Spleen (tissue), 13 donors: ENCODE measurements around the gene TPST1. TPM values are rescaled to one million over a fixed set of nuclear protein-coding genes. Genes with fewer than 3 reads are reported as not detected.
A peak's percentile ranks its signal among the peaks of the same experiment; 100 is the strongest.
"Not testable (repeated sequence)": the region's sequence is repeated elsewhere in the genome, so short reads cannot be mapped to it uniquely, and the experiment has no call there.

Experiments used
- DNase-seq: peaks from one replicate; pipeline ENCODE4 v3.0.0-alpha.2; 2020
- H3K27ac ChIP-seq, 8 donors: fragments of 200-600 bp; sonication (generic) in 7 of 8; 1 replicate in 4 of 8; 2 replicates in 4 of 8; pipeline versions ENCODE4 v1.5.0 to v1.8.0; 2016 to 2021; ENCODE audit warnings: inconsistent platforms in 4 of 8, mild to moderate bottlenecking in 4 of 8, moderate library complexity in 1 of 8
- H3K27me3 ChIP-seq, 7 donors: fragments of 200-600 bp; sonication (generic) in 6 of 7; replicated peaks in 1 of 7; 1 replicate in 4 of 7; 2 replicates in 3 of 7; pipeline versions ENCODE4 v1.5.0 to v1.8.0; 2016 to 2021; ENCODE audit warnings: inconsistent platforms in 3 of 7, mild to moderate bottlenecking in 1 of 7
- H3K36me3 ChIP-seq, 6 donors: fragments of 200-600 bp; sonication (generic) in 5 of 6; 1 replicate in 4 of 6; 2 replicates in 2 of 6; pipeline versions ENCODE4 v1.5.0 to v1.8.0; 2016 to 2021; ENCODE audit warnings: inconsistent platforms in 2 of 6
- H3K4me1 ChIP-seq, 6 donors: fragments of 200-600 bp; sonication (generic) in 5 of 6; 1 replicate in 3 of 6; 2 replicates in 3 of 6; pipeline versions ENCODE4 v1.5.0 to v1.8.0; 2016 to 2021; ENCODE audit warnings: inconsistent platforms in 3 of 6
- H3K4me3 ChIP-seq, 8 donors: fragments of 200-600 bp; sonication (generic) in 7 of 8; 1 replicate in 4 of 8; 2 replicates in 4 of 8; pipeline versions ENCODE4 v1.5.0 to v1.8.0; 2016 to 2021; ENCODE audit warnings: inconsistent platforms in 4 of 8, mild to moderate bottlenecking in 4 of 8, moderate library complexity in 2 of 8
- H3K9me3 ChIP-seq, 8 donors: fragments of 200-600 bp; sonication (generic) in 7 of 8; 1 replicate in 4 of 8; 2 replicates in 4 of 8; pipeline versions ENCODE4 v1.5.0 to v1.8.0; 2016 to 2021; ENCODE audit warnings: inconsistent platforms in 4 of 8
- POLR2A ChIP-seq, 3 donors: fragments of 450-650 bp; IDR thresholded peaks; one replicate each; pipeline ENCODE4 v1.5.1; 2017; ENCODE audit warnings: antibody characterized with exemption in 3 of 3, mild to moderate bottlenecking in 1 of 3
- POLR2AphosphoS5 ChIP-seq, 3 donors: sonication (generic); formaldehyde crosslinking; IDR thresholded peaks; one replicate each; pipeline ENCODE4 v1.5.1; 2017; ENCODE audit warnings: antibody characterized with exemption in 3 of 3
- WGBS, 5 donors: extraction: QIAGEN DNeasy Blood & Tissue Kit in 3 of 5; methylation state at CpG; one replicate each; pipeline versions ENCODE4 v1.1.5 to v1.1.7; 2013 to 2018; 5-methylcytosine and 5-hydroxymethylcytosine counted together
- intact Hi-C: fragments of 100-400 bp; cut with DNase I; formaldehyde crosslinking; loops from one replicate; pipeline ENCODE4 v1.15.0; 2023; ENCODE audit warnings: low total_unique reads
- long read RNA-seq, 2 donors: transcript quantifications; one replicate each; lab custom pipeline, GENCODE V29; 2026
- polyA plus RNA-seq, 3 donors: library from polyadenylated mRNA; stranded (reverse); fragments of 200-250 nt; gene quantifications; one replicate each; pipeline ENCODE4 v1.2.1, GENCODE V29; 2013
- total RNA-seq, 7 donors: library from RNA; depleted of rRNA in 3 of 7; stranded (reverse); fragments of >200 nt in 3 of 7; fragmentation: NEBNext Ultra II Directional in 4 of 7; extraction: Animal tissue kit (Norgen Biotek cat#: 25700) in 4 of 7; gene quantifications; one replicate each; pipeline versions ENCODE4 v1.1.0 to v1.2.1, GENCODE V29; 2016 to 2021
- TF ChIP-seq, protein P1 (sequence below), 11 experiments: fragments of 200-600 bp in 7 of 11; fragments of 450-650 bp in 4 of 11; sonication (generic) in 4 of 11; IDR thresholded peaks in 8 of 11; conservative IDR thresholded peaks in 3 of 11; 1 replicate in 7 of 11; 2 replicates in 4 of 11; pipeline versions ENCODE4 v1.4.0 to v1.8.0; 2016 to 2021; ENCODE audit warnings: antibody characterized with exemption in 11 of 11, inconsistent platforms in 4 of 11, mild to moderate bottlenecking in 1 of 11
- donor health status: healthy with polysubstance abuse.
- donor health status: DM: no; HTN: no; CAD: no; lungs with moderate emphysema.
- donor health status: DM: no; HTN: no; CAD: no.
- donor health status: Bipolar disorder and iron deficiency.
- donor health status: healthy.
- donor health status: DM: no; HTN: no; CAD: no.
- donor health status: DM: yes; HTN: yes; CAD: no.

Gene TPST1
- 10 to 100 TPM; 18.2 to 58.5 (median 34.6) TPM for total RNA-seq
- polyA plus RNA-seq = 1 to 10 TPM; 4.8 to 9.5 (median 5.3) TPM
- long read RNA-seq, donor 1, transcript TPST1-201 (6 exons, 2,116 nt) = major isoform, 6 of 12 reads
- long read RNA-seq, donor 1, partial matches to known transcripts = 6 of 12 reads
- long read RNA-seq, donor 1, other reads (novel, unspliced or antisense) = 0 of 12 reads
- long read RNA-seq, donor 2, partial matches to known transcripts = 6 of 8 reads
- long read RNA-seq, donor 2, other reads (novel, unspliced or antisense) = 0 of 8 reads

DNA sequence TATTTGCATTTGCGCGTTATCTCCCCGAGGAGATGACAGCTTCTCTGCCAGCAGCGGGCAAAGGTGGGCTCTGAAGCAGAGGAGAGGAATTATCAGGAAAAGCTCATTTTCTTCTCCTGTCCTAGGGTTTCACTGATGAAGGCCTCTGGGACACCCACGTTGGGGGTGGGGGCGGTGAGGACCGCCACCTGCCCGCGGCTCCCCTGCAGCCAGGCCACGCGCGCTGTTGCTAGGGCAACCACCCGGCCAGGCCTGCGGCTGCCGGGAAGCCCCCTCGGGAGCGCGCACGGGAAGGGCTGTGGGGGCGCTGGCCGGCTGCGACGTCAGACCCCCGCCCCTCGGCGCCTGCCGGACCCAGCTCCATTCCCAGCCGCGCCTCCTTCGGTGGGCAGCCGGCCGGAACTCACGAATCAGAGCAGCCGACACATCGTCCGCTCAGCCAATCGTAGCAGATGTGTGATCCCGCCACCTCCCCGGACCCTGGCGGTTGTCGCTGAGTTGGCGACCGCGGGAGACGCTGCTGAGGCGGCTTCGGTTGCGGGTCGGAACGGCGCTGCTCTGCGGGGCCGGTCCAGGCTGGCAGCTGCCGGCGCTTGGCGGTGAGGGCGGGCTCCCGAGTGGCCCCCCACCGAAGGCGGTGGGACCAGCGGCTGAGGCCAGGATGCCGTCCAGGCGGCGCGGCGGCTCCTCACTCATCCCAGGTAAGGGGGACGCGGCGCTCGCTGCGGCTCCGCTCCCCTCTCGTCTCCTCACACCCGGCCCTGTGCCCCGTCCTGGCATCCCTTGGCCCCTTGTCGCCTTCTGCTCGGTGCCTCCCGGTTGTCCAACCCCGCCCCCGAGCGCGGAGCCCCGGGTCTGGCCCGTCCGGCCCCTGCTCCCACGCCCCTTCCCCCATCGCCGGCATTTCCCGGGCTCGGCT is at the start of gene TPST1:
TPST1 (plus strand) TSS at position 513 of the 919 bp plus-strand sequence. CDS start 35,092 bp downstream, outside the sequence.
- intact Hi-C loops = no loop called here
- H3K4me1 ChIP-seq = peaks cover 0 to 50% (median 40%) of the 10 kb centered on the region in 6 donors
- peak within 1 kb of the TSS; percentile 68 to 90 (median 82) for H3K4me3 ChIP-seq
- H3K36me3 ChIP-seq = peaks cover 0 to 9% (median 0%) of the 10 kb centered on the region in 6 donors
- H3K27ac ChIP-seq = peak within 1 kb of the TSS; percentile 68 to 96 (median 82)
- DNase-seq = peak; percentile 95
- H3K9me3 ChIP-seq = no peaks in the 10 kb centered on the region
- TF ChIP-seq, protein P1, sequence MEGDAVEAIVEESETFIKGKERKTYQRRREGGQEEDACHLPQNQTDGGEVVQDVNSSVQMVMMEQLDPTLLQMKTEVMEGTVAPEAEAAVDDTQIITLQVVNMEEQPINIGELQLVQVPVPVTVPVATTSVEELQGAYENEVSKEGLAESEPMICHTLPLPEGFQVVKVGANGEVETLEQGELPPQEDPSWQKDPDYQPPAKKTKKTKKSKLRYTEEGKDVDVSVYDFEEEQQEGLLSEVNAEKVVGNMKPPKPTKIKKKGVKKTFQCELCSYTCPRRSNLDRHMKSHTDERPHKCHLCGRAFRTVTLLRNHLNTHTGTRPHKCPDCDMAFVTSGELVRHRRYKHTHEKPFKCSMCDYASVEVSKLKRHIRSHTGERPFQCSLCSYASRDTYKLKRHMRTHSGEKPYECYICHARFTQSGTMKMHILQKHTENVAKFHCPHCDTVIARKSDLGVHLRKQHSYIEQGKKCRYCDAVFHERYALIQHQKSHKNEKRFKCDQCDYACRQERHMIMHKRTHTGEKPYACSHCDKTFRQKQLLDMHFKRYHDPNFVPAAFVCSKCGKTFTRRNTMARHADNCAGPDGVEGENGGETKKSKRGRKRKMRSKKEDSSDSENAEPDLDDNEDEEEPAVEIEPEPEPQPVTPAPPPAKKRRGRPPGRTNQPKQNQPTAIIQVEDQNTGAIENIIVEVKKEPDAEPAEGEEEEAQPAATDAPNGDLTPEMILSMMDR (IDR thresholded peaks at IDR 0.05 in 8 of 11, conservative IDR thresholded peaks at IDR 0.05 in 3 of 11) = peak; percentile 54 to 91 (median 75)
- TF ChIP-seq POLR2AphosphoS5 (IDR thresholded peaks at IDR 0.05) (peak; percentile 98 to 99 (median 98)), POLR2A (IDR thresholded peaks at IDR 0.05) (peak; percentile 59 to 89 (median 72))
- 0 to 1% (median 0%) methylated on average over 10 to 90 of the region's 90 CpGs for WGBS, 5 donors
- H3K27me3 ChIP-seq = peaks cover 0 to 32% (median 0%) of the 10 kb centered on the region in 7 donors

DNA sequence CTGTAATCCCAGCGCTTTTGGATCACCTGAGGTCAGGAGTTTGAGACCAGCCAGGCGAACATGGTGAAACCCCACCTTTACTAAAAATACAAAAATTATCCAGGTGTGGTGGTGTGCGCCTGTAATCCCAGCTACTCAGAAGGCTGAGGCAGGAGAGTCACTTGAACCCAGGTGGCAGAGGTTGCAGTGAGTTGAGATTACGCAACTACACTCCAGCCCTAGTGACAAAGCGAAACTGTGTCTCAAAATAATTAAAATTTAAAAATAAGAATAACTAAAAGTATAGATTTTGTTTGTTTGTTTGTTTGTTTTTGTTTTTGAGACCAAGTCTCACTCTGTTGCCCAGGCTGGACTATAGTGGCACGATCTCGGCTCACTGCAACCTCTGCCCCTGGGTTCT is 49.1 kb upstream of the TPST1 start:
- H3K27me3 ChIP-seq, H3K27ac ChIP-seq, H3K4me3 ChIP-seq, DNase-seq, intact Hi-C loops: not testable (repeated sequence)
- H3K4me1 ChIP-seq = peaks cover 0 to 24% (median 7%) of the 10 kb centered on the region in 6 donors
- peaks cover 0 to 31% (median 20%) of the 10 kb centered on the region in 8 donors for H3K9me3 ChIP-seq
- peaks cover 0 to 93% (median 58%) of the 10 kb centered on the region in 6 donors for H3K36me3 ChIP-seq
- 94 to 99% (median 97%) methylated on average over 7 of the region's 7 CpGs for WGBS, 5 donors

DNA sequence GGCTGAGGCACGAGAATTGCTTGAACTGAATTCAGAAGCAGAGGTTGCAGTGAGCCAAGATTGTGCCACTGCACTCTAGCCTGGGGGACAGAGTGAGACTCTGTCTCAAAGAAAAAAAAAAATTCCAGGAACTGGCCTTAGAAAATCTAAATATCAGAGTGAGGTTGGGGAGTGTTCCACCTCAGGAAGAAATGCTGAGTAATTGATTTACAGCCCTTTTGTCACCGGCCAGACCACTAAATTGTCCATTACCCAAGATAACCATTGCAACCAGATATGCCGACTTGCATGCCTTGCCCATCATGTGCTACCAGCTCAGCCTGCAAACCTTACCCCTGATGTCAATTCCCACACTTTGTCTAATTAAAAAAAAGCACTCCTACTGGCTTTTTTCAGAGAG is 48.1 kb upstream of the TPST1 start:
- TF ChIP-seq, protein P1 (IDR thresholded peaks at IDR 0.05 in 8 of 11, conservative IDR thresholded peaks at IDR 0.05 in 3 of 11) = no peak
- no peak for TF ChIP-seq POLR2A (IDR thresholded peaks at IDR 0.05)
- TF ChIP-seq POLR2AphosphoS5 (IDR thresholded peaks at IDR 0.05) = no peak
- WGBS, 5 donors = 71 to 84% (median 74%) methylated on average over 3 of the region's 3 CpGs
- no peak for DNase-seq
- Histone ChIP-seq H3K36me3 (peaks cover 0 to 84% (median 55%) of the 10 kb centered on the region in 6 donors), H3K27ac (no peak overlapping the region), H3K27me3 (no peaks in the 10 kb centered on the region), H3K9me3 (peaks cover 0 to 31% (median 20%) of the 10 kb centered on the region in 8 donors), H3K4me3 (no peak overlapping the region), H3K4me1 (peaks cover 0 to 16% (median 2%) of the 10 kb centered on the region in 6 donors)
- intact Hi-C loops = no loop called here

DNA sequence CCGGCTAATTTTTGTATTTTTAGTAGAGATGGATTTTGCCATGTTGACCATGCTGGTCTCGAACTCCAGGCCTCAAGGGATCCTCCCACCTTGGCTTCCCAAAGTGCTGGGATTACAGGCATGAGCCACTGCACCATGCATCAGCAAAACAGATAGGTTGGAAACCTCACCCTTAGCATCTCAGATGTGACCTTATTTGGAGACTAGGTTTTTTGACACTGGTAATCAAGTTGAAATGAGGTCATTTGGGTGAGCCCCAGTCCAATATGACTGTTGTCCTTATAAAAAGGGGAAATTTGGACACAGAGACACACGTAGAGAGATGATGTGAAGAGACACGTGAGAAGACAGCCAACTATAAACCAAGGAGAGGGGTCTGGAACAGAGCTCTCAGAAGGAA is 42.5 kb upstream of the TPST1 start:
- Histone ChIP-seq H3K27ac (no peak overlapping the region), H3K27me3 (no peaks in the 10 kb centered on the region), H3K36me3 (peaks cover 0 to 29% (median 11%) of the 10 kb centered on the region in 6 donors), H3K9me3 (peaks cover 0 to 28% (median 20%) of the 10 kb centered on the region in 8 donors), H3K4me3 (no peak overlapping the region), H3K4me1 (peaks cover 0 to 2% (median 0%) of the 10 kb centered on the region in 6 donors)
- intact Hi-C loops = no loop called here
- TF ChIP-seq, protein P1 (IDR thresholded peaks at IDR 0.05 in 8 of 11, conservative IDR thresholded peaks at IDR 0.05 in 3 of 11) = no peak
- TF ChIP-seq POLR2A (IDR thresholded peaks at IDR 0.05) (no peak), POLR2AphosphoS5 (IDR thresholded peaks at IDR 0.05) (no peak)
- 78 to 93% (median 86%) methylated on average over 4 of the region's 4 CpGs for WGBS, 5 donors
- no peak for DNase-seq
